ENCODE results near the gene RGR.
"Not testable (repeated sequence)": the region's sequence is repeated elsewhere in the genome, so short reads cannot be mapped to it uniquely, and the experiment has no call there.

RGR gene

DNA sequence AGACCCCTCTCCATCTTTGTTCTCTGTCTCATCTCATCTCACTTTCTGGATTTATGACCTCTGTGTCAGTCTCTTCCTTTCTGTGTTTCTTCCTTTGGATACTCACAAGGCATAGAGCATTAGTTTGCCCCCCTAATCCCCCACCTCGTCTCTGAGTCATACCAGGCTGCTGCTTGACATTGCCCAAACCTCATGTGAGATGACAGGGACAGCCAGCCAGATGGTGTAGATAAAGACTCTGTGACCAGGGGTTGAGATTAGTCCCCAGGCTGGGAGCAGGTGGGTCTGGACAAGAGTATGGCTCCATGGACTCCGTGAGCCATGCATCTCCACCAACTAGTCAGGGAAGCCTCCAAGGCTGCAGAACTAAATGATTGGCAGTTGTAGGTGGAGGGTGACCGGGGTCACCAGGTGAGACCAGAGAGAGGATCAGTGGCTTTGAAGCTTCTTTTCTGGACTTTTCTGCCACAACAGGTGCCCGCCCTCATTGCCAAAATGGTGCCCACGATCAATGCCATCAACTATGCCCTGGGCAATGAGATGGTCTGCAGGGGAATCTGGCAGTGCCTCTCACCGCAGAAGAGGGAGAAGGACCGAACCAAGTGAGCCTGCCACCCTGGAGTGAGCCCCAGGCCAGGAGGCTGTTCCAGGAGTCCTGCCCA is 13.3 kb downstream of the RGR start:
- DNase-seq, result no peak

DNA sequence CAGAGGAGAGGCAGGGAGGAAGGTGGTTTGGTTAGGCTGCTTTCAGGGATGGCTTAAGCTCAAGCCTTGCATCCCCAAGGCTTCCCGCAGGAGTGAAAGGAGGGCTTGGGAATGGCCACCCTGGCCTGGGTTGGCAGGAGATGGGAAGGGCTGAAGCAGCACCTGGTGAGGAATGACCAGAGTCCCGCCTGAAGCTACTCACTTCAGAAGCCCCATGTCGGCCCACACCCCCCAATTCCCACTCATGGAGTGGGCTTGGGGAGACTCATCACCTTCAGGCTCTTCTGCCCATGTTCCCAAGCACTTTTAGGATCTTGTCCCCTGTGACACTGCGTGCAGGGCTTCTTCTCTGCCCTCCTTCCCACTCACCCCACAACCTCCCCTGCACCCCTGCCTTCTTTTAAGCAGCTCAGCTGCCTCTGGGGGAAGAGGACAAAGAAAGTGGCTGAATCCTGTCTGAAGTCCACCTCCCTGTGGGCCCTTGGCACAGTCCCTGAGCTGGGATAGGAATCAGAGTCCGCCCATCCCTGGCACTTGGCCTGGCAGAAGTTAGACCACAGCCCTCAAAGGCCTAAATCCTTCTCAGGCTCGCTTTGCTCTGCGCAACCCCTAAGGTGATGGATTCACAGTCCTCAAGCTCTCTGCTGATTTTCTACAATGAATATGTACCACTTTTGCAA is 16.5 kb downstream of the RGR start:
- no peak for DNase-seq

DNA sequence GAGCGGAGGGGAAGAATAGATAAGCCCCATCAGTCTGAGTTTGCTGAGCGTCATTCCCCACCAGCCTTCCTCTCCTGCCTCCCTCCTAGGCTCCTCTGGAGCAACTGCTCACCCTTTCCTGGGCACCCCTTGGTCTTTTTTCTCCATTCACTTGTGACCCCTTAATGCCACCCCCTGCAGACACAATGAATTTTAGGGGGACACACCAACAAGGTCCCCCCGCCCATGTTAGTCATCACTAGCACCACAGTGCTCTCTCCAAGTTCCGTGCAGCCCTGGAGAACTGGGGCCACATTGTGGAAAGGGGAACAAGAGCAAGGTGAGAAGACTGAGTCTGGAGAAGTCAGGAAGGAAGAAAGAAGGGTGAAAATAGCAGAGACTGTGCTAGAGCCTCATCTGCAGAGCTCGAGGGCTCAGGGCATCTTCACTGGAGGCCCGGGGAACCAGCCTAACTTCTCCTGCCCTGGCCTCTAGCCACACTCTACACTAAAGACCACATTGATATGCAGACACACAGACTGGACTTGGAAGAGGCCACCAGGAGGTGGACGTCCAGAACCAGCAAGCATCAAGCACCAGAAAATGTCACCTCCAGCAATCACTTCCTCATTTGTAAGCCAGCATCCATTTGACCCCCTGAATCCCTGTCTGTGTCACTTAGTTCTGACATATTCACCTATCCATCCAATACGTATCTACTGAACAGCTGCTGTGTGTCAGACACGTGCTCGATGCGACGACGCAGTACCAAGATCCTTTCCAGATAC is 17.5 kb downstream of the RGR start:
- DNase-seq, result no peak

DNA sequence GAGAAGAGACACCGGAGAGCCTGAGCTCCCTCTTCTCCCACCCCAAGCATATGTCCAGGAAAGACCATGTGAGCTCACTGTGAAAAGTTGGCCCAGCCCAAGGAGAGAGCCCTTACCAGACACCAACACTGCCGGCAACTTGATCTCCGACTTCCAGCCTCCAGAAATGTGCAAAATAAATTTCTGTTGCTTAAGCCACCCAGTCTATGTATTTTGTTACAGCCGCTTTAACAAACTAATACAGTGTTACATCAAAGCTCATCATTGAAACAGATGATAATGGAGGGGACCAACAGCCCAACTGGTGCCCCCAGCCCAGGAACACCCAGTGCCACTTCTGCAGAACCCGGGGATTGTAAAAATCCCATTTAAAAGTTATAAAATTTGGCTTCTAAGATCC is 18.9 kb downstream of the RGR start:
- DNase-seq, result no peak

DNA sequence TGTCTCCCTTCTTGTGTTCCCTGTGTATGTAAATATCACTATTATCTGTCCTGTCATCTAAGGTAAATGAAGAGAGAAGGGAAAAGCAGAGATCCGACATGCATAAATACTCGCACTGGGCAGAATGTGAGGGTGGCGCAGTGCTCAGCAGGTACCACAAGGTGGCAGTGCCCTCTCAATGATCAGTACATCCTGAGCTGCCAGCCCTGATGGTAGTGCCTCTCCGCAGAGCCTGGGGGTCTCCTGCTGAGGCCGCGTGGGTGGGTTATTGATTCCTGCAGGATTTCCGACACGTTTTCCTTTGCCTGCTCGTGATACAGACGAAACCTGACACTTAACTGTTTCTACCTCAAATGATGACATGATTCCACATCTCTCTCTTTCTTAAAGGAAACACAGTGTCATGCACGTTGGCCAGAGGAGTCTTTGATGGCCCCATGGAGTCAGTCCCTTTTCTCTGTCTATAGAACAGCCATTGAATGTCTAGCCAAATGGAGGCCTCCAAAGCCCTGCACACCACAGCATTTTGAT is 19.8 kb downstream of the RGR start:
- DNase-seq, result peak; percentile 48

DNA sequence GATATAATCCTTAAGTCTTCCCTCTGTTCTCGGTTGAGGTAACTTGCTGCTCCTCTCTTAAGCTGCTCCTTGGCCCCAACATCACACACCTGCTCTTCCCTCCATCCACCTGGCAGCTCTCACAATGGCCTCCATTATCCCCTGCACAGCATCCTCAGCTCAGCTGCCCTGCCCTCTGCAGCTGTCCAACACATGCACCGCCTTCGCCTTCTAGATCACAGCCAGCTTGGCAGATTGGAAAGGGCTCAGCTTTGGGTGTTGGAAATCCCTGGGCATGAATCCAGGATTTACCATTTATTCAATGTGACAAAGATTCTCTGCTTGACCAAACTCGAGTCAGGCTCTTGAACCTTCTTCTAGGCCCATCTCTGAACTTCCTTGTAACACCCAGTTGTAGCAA is 20.6 kb downstream of the RGR start:
- DNase-seq, result no peak

DNA sequence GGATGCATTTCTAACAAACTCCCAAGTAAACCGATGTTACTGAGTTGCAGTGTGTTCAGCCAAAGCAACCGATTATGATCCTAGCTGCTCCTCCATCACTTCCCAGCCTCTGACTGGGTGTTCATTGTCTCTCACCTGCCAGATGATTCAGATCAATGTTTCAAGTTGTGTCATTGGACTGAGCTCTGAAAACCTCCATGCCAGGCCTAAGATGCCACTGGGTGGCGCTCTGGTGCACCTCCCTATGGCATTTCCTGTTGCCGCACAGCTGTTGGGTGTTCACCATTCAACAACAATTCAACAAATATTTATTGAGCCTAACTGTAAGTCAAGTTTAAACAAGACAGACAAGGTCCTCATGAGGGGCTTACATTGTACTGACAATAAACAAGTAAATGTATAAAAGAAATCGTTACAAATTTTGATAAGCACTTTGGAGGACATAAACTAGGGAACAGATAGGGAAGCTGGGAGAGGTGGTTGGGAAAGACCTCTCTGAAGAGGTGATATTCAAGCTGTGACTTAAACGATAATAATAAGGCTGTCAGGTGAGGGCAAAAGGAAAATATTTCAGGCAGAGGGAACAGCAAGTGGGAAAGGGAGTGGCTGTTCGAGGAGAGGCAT is 22.8 kb downstream of the RGR start:
- DNase-seq, result peak; percentile 28

DNA sequence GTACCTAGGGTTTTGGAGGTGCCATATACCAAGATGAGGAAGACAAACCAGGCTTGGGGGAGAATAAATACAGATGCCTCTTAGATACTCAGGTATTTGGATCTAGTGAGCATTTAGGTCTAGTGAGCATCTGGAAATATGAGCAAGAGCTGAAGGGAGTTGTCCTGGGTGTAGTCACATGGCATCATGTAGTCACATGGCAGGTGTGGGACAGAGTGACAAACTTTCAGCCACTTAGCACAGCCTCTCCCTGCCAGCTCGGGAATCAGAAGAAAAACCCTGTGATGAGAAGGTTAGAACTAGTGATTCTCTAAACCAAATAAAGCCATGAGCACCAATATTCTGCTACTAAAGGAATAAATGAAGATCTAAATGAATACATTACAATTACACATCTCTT is 24.3 kb downstream of the RGR start:
- DNase-seq, result no peak

DNA sequence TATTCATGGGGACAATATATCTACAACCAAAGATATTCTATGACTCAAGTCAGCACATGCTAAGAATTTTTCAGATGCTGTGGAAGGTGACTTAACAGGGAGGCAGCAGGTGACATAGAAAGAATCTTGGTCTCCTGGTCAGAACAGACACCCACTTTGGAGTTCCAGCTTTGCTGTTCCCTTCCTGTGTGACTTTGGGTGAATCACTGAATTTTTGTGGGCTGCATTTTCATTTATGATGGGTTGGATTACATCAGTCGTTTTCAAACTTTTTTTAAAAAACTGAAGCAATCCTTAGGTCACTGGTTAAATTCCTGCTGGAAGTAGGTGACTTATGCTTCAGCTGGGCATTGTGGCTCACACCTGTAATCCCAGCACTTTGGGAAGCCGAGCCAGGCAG is 24.9 kb downstream of the RGR start:
- DNase-seq, result peak; percentile 85

DNA sequence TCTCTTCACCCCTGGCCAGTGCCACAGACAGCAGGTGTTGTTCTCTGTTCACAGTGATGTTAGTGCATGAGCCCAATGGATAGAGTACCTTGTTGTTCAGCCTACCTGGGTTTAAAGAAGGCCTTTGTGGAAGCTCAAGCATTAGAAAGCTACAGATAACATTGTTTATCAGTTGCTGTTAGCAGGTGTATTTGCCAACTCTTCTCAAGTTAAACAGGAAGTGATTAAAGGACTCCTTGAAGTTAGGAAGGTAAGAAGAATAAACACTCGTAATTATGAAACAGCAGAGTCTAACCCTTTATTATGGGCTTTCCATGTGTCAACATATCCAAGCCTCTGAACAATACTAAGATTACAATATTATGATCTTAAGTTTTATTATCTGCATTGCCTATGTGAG is 25.9 kb downstream of the RGR start:
- no peak for DNase-seq

DNA sequence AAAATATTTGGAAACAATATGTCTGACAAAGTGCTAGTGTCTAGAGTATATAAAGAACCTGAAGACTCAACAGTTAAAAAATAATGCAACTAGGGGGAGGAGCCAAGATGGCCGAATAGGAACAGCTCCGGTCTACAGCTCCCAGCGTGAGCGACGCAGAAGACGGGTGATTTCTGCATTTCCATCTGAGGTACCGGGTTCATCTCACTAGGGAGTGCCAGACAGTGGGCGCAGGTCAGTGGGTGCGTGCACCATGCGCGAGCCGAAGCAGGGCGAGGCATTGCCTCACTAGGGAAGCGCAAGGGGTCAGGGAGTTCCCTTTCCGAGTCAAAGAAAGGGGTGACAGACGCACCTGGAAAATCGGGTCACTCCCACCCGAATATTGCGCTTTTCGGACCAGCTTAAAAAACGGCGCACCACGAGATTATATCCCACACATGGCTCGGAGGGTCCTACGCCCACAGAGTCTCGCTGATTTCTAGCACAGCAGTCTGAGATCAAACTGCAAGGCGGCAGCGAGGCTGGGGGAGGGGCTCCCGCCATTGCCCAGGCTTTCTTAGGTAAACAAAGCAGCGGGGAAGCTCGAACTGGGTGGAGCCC is 35.1 kb downstream of the RGR start:
- DNase-seq, result not testable (repeated sequence)

DNA sequence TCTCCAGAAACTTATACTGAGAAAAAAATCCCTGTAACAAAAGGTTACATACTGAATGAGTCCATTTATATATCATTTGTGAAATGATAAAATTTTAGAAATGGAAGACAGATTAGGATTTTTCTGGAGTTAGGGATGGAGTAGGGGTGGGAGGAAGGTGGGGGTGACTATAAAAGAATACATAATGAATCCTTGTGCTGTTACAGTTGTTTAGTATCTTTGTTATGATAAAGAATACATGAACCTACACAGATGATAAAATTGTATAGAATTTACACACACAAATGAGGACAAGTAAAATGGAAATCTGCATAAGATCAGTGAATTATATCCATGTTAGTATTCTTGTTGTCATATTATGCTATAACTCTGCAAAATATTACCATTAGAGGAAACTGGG is 41.8 kb downstream of the RGR start:
- no peak for DNase-seq

DNA sequence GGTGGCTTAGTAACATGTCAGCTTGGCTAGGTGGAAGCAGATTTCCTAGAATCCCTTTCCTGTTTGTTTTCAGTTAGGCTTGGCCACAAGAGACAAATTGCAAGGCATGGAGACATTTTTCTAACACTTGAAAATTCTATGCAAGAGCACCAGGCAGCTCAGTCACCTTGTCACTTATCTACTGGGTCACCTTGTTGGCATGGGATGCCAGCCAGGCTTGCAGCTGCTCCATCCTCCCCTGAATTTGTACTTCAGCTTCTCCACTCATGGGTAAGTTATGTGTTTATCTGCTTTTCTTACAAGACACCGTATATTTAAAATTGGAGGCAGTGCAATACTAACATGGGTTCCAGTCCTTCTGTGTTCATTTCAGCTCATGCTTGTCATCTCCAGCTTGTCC is 43.3 kb downstream of the RGR start:
- DNase-seq, result no peak

DNA sequence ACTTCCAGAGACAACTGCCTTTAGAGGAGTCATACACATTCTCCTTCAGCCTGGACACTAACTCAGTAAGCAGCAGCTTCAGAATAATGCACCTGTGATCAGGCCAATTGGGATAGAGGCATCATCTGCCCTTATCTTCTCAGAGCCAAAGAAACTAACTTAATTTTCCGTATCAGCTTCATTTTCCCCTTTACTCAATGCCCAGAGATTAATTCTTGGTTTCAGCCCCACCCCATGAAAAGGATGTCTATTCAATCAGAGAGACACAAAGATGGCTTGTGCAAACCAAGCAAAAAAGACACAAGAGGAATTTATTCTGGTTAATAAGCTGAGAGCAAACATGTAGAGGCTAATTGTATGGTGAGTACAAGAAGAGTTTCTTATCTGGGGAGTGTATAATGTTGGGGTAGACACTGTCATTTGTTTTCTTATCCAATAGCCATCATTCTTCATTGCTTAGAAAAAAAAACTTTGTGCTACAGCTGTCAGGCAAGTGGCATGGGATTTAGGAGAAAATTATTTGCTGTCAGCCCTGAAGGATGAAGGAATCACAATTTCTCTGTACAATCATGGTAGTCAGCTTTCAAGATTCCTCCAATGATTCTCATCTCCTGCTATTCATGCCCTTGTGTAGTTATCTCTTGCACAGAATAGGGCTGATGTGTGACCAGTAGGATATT is 44.8 kb downstream of the RGR start:
- no peak for DNase-seq

DNA sequence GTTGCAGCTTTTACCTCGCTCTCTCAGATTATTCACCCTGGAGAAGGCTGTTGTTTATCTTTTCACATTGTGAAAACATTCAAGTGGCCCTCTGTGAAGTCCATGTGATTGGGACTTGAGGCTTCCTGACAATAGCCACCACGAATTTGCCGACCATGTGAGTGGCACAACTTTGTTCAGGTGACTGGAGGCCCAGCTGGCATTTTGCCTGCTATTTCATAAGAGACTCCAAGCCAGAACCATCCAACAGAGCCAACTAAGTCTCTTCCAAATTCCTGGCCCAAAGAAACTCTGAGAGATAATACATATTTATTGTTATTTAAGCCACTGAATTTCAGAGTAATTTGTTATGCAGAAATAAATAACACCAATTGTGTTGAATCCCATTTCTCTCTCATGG is 45.4 kb downstream of the RGR start:
- DNase-seq, result no peak

DNA sequence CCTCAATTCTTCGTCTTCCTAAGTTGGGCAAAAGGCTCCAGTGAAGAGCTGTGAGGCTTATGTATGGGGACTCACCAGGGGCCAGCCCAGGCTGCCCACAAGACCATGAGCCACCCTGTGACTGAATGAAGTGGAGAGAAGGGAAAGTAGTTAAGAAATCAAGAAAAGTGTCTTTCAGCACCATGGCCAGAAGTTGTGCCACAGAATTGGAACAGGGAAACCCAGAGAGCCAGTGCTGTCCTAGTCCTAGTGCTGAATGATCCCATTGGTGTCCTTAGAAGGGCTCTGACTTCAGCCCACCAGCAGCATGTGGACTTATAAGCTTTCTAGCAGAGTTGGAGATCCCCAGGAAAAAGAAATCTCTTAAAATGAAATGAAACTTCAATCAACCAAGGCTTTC is 46.5 kb downstream of the RGR start:
- peak; percentile 31 for DNase-seq

DNA sequence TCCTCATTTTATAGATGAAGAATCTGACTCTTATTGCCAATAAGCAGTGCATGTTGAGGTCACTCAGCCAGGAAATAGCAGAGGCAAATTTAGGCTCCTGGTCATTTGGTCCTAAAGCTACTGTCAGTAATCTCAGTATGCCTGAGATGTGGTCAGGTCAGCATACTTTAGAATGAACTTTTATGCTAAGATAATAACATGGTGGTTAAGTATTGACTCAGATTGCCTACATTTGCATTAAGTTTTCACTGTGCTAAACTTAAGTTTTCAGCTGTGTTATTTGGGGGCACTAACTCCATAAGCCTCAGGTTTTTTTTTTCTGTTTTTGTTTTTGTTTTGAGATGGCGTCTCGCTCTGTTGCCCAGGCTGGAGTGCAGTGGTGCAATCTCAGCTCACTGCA is 47.6 kb downstream of the RGR start:
- no peak for DNase-seq

DNA sequence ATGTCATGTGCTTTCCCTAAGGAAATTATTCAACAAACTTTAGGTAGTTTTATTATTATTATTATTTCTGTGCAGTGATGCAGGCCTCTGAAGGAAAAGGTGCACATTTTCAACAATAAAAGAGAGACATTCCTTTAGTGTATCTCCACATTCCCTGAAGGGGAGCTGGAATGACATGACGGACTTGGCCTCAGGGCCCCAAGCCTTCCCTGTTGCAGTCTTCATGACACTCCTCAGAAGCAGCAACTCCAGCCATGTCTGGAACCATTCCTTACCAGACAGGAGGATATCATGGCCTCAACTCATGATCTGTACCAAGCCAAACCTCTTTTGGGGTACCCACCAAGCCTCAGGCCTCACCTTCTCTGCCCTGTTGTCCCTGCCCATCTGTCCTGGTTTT is 48.3 kb downstream of the RGR start:
- DNase-seq, result no peak

DNA sequence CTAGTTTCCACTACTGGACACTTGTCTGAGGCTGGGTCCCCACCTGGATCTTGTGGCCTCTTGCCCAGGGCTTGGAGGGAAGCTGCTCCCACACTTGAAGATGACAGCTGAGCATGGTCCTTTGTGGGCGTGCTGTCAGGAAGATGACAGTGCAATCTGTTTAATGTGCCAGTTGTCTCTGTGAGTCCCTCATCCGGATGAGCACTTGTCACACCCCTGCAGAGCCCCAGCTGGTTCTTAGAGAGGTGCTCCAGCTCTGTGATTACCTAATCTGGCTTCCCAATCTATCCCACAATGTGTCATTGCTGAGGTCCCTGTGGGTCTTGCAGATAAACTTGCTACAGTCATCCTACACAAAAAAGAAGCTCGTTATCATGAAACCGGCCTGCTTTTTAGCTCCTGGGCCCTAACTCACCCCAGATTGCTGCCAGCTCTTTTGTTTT is 48.7 kb downstream of the RGR start:
- DNase-seq, result no peak

DNA sequence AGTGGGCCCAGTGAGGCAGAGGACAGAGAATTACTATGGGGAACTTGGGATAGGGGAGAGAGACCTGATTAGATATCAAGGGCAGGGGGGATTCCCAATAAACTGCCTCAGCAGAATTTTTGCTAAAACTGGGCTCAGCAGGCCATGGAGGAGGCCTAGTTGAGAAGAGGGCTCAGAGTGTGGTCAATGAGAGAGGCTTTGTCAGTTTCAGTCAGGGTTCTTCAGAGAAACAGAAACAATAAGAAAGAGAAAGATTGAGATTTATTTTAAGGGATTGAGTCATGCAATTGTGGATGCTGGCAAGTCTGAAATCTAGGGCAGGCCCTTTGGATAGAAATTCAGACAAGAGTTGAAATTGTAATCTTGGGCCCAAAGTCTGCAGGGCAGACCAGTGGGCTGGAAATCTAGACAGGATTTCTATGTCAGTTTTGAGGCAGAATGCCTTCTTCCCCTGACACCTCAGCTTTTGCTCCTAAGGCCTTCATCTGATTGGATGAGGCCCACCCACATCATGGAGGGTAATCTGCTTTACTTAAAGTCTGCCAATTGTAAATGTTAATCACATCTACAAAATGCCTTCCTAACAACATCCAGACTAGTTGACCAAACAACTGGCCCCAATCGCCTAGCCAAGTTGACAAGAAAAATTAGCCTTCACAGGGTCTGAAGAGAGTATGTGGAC is 50.1 kb downstream of the RGR start:
- DNase-seq, result no peak

All from fibroblast of skin of abdomen (primary cell).